Hepatocyte (in vitro differentiated cells): ENCODE data around the gene TNFAIP1. TPM values are rescaled to one million over a fixed set of nuclear protein-coding genes. Genes with fewer than 3 reads are reported as not detected.

Experiments used
- DNase-seq: peaks from one replicate; pipeline ENCODE4 v3.0.0-alpha.2; 2016; ENCODE audit warnings: low spot score
- H2AFZ ChIP-seq: fragments of 200-600 bp; sonication (generic); 2 replicates; pipeline ENCODE4 v1.6.0; 2016; ENCODE audit warnings: antibody characterized with exemption, mild to moderate bottlenecking
- H3K27ac ChIP-seq: fragments of 200-600 bp; sonication (generic); 2 replicates; pipeline ENCODE4 v1.5.1; 2016; ENCODE audit warnings: mild to moderate bottlenecking
- H3K27me3 ChIP-seq: fragments of 200-600 bp; sonication (generic); 2 replicates; pipeline ENCODE4 v1.6.1; 2016
- H3K36me3 ChIP-seq: fragments of 200-600 bp; sonication (generic); replicated peaks from 2 replicates; pipeline ENCODE4 v1.5.1; 2016; ENCODE audit warnings: low read depth; ENCODE audit not compliant: insufficient read depth
- H3K4me1 ChIP-seq: fragments of 200-600 bp; sonication (generic); 2 replicates; pipeline ENCODE4 v1.5.1; 2016; ENCODE audit warnings: mild to moderate bottlenecking, moderate library complexity; ENCODE audit not compliant: insufficient read depth
- H3K4me2 ChIP-seq: fragments of 200-600 bp; sonication (generic); 2 replicates; pipeline ENCODE4 v1.6.0; 2016
- H3K4me3 ChIP-seq: fragments of 200-600 bp; sonication (generic); 2 replicates; pipeline ENCODE4 v1.5.1; 2016; ENCODE audit warnings: mild to moderate bottlenecking
- H3K79me2 ChIP-seq: fragments of 200-600 bp; sonication (generic); 2 replicates; pipeline ENCODE4 v1.6.0; 2017; ENCODE audit warnings: mild to moderate bottlenecking
- H3K9me2 ChIP-seq: fragments of 200-600 bp; sonication (generic); replicated peaks from 2 replicates; pipeline ENCODE4 v1.6.0; 2017; ENCODE audit warnings: mild to moderate bottlenecking; ENCODE audit not compliant: insufficient read depth
- H3K9me3 ChIP-seq: fragments of 200-600 bp; sonication (generic); 2 replicates; pipeline ENCODE4 v1.5.1; 2016; ENCODE audit warnings: low read depth, mild to moderate bottlenecking
- H4K20me1 ChIP-seq: fragments of 200-600 bp; sonication (generic); 2 replicates; pipeline ENCODE4 v1.6.0; 2016; ENCODE audit warnings: mild to moderate bottlenecking; ENCODE audit not compliant: insufficient read depth, poor library complexity, severe bottlenecking
- CTCF ChIP-seq: fragments of 200-600 bp; sonication (generic); IDR thresholded peaks from 2 replicates; pipeline ENCODE4 v1.5.1; 2016; ENCODE audit warnings: antibody characterized with exemption, mild to moderate bottlenecking; ENCODE audit not compliant: poor library complexity
- EZH2 ChIP-seq: fragments of 200-600 bp; sonication (generic); IDR thresholded peaks from 2 replicates; pipeline ENCODE4 v1.6.1; 2016; ENCODE audit warnings: antibody characterized with exemption, mild to moderate bottlenecking, borderline replicate concordance
- EZH2phosphoT487 ChIP-seq: fragments of 200-600 bp; sonication (generic); IDR thresholded peaks from one replicate; pipeline ENCODE4 v1.6.1; 2018; ENCODE audit warnings: antibody characterized with exemption, mild to moderate bottlenecking, low read depth, moderate library complexity; ENCODE audit not compliant: unreplicated experiment, severe bottlenecking
- WGBS: methylation state at CpG from one replicate; pipeline ENCODE4 v1.1.6; 2016; ENCODE audit warnings: low lambda C conversion rate; ENCODE audit errors: missing lambda C conversion rate; 5-methylcytosine and 5-hydroxymethylcytosine counted together
- polyA plus RNA-seq: library from polyadenylated mRNA; unstranded; fragments of >200 nt; fragmentation: Nextera tagmentation; extraction: Ambion mirVana; gene quantifications from 2 replicates; pipeline ENCODE4 v1.2.1, GENCODE V29; 2016
- total RNA-seq: library from RNA; depleted of rRNA; stranded (reverse); fragments of >200 nt; gene quantifications from 2 replicates; pipeline ENCODE4 v1.2.3, GENCODE V29; 2014

TNFAIP1 gene
- total and polyA plus RNA-seq, 2 experiments from 2014 or later: 37.6 to 39.0 TPM

DNA sequence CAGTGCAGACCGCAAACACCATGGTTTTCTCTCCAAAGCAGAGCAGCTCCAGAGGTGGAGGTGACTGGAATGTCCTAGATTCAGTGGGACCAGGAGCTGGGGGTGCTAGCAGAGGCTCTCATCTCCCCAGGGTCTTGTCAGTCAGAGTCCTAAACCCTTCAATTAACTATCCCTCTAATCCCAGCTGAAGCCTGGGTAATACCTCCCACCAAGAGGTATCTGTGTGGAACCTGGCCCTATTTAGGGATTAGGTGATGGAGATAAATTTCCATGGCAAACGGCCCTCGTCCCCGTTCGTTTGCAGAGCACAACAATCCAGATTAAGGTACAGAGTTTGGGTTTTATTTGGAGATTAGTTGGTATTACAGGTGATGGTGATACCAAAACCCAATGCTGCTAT lies 27.6 kb downstream of the TNFAIP1 start:
- WGBS: 74% methylated on average over 5 of the region's 5 CpGs
- Histone ChIP-seq H3K27me3 (no peaks in the 10 kb centered on the region), H3K9me2 (no peaks in the 10 kb centered on the region), H3K27ac (no peak overlapping the region), H4K20me1 (no peaks in the 10 kb centered on the region), H3K4me2 (no peak overlapping the region), H3K4me1 (peaks cover 4% of the 10 kb centered on the region), H3K36me3 (no peaks in the 10 kb centered on the region), H3K9me3 (no peaks in the 10 kb centered on the region), H2AFZ (no peak overlapping the region), H3K4me3 (no peak overlapping the region), H3K79me2 (peaks cover 12% of the 10 kb centered on the region)
- DNase-seq: no peak
- TF ChIP-seq EZH2phosphoT487 (no peak), EZH2 (no peak), CTCF (no peak)

DNA sequence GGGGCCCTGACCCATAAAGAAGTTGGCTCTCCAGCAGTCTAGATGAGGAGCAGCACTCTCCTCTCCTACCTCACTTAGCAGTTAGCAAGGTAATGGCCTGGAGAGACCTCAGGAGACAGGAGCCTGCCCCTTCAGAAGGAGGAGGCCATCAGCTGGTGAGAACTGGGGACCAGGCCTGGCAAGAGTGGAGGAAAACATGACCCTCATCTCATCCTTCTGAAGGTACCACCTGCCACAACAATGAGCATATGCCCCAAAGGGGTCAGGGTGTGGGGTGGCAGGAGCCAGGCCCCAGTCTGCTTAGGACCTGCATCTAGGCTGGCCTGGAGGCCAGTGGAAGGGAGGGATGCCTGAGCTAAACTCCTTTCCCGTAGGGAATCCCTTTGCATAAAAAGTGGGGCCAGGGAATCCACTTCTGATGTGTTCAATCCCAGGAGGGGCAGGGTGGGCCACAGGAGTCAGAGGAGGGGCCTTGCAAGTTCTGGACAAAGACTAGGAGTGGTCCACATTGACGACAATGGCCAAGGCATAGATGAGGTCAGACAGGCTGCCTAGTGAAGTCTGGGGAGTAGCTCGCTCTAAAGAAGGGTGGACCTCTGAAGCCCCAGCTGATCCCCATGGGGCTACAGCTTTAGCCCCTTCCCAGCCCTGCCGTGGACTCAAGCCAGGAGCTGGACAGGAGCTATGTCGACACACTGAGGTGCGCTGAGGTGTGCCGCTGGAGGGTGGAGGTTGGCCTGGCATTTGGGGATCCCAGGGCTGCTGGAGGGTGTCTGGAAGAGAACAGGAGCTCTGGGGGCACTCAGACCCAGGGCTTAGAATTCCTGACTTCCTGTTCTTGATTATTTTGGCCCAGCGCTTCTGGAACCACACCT lies 28.5 kb downstream of the TNFAIP1 start:
- DNase-seq: no peak
- Histone ChIP-seq H3K9me3 (no peaks in the 10 kb centered on the region), H3K4me3 (no peak overlapping the region), H3K27ac (no peak overlapping the region), H3K9me2 (no peaks in the 10 kb centered on the region), H3K4me2 (no peak overlapping the region), H2AFZ (no peak overlapping the region), H3K36me3 (no peaks in the 10 kb centered on the region), H3K4me1 (peaks cover 7% of the 10 kb centered on the region), H3K79me2 (peaks cover 4% of the 10 kb centered on the region), H4K20me1 (no peaks in the 10 kb centered on the region), H3K27me3 (no peaks in the 10 kb centered on the region)
- WGBS: 91% methylated on average over 8 of the region's 8 CpGs
- TF ChIP-seq CTCF (no peak), EZH2 (no peak), EZH2phosphoT487 (no peak)

- H3K36me3 ChIP-seq: no peaks in the 10 kb centered on the region
- TF ChIP-seq EZH2phosphoT487: no peak
- TF ChIP-seq CTCF: no peak
- TF ChIP-seq EZH2: no peak
- DNase-seq: no peak
- H3K79me2 ChIP-seq: no peaks in the 10 kb centered on the region
- H3K4me1 ChIP-seq: peaks cover 10% of the 10 kb centered on the region
- H3K27me3 ChIP-seq: no peaks in the 10 kb centered on the region
- no peaks in the 10 kb centered on the region for H3K9me3 ChIP-seq
- H2AFZ ChIP-seq: no peak within 1 kb of the TSS
- no peak within 1 kb of the TSS for H3K4me2 ChIP-seq
- no peak within 1 kb of the TSS for H3K4me3 ChIP-seq
- H3K9me2 ChIP-seq: no peaks in the 10 kb centered on the region
- no peaks in the 10 kb centered on the region for H4K20me1 ChIP-seq
- WGBS: 97% methylated on average over 13 of the region's 13 CpGs
- no peak within 1 kb of the TSS for H3K27ac ChIP-seq
These were observed 29.3 kb downstream of the TNFAIP1 start, which contains the start of gene SEBOX for GRCh38 chr17:28364665-28365363. TSS of gene SEBOX (minus strand) at chr17:28365199. CDS start at chr17:28365151, 48 bp downstream.
